ENCODE measurements around the gene GRAMD2B.
A peak's percentile ranks its signal among the peaks of the same experiment; 100 is the strongest.

The GRAMD2B gene

GRCh38 chr5:126488443-126489065 lies 65.3 kb downstream of the GRAMD2B start:
- Mint-ChIP-seq H3K9me3 (no peaks in the 10 kb centered on the region), H3K36me3 (ENCODE audit: low read depth) (peaks cover 27% of the 10 kb centered on the region), H3K27me3 (no peaks in the 10 kb centered on the region), H3K4me1 (no peaks in the 10 kb centered on the region), H3K4me3 (no peak overlapping the region), H3K27ac (no peak overlapping the region)
- no peak for ATAC-seq
- no peak for DNase-seq

GRCh38 chr5:126490167-126490940 lies 67.1 kb downstream of the GRAMD2B start:
- no peak for DNase-seq
- H3K36me3 Mint-ChIP-seq (ENCODE audit: low read depth): peaks cover 17% of the 10 kb centered on the region

GRCh38 chr5:126492939-126493338 lies 69.7 kb downstream of the GRAMD2B start:
- Mint-ChIP-seq H3K36me3 (ENCODE audit: low read depth) (peaks cover 7% of the 10 kb centered on the region), H3K4me1 (no peaks in the 10 kb centered on the region)

More at GRCh38 chr5:126490167-126490940, 67.1 kb downstream of the GRAMD2B start:
- no peaks in the 10 kb centered on the region for H3K9me3 Mint-ChIP-seq
- no peaks in the 10 kb centered on the region for H3K4me1 Mint-ChIP-seq
- no peak for ATAC-seq
- no peaks in the 10 kb centered on the region for H3K27me3 Mint-ChIP-seq
- no peak overlapping the region for H3K27ac Mint-ChIP-seq
- H3K4me3 Mint-ChIP-seq: no peak overlapping the region

GRCh38 chr5:126494393-126494792 lies 71.2 kb downstream of the GRAMD2B start:
- H3K9me3 Mint-ChIP-seq: no peaks in the 10 kb centered on the region
- H3K36me3 Mint-ChIP-seq (ENCODE audit: low read depth): peaks cover 6% of the 10 kb centered on the region
- no peaks in the 10 kb centered on the region for H3K27me3 Mint-ChIP-seq
- DNase-seq (no peak), ATAC-seq (no peak)
- H3K4me1 Mint-ChIP-seq: no peaks in the 10 kb centered on the region
- no peak overlapping the region for H3K27ac Mint-ChIP-seq
- H3K4me3 Mint-ChIP-seq: no peak overlapping the region

More at GRCh38 chr5:126492939-126493338, 69.7 kb downstream of the GRAMD2B start:
- no peak for DNase-seq
- Mint-ChIP-seq H3K4me3 (no peak overlapping the region), H3K27ac (no peak overlapping the region), H3K9me3 (no peaks in the 10 kb centered on the region), H3K27me3 (no peaks in the 10 kb centered on the region)
- ATAC-seq: no peak

- H3K27ac Mint-ChIP-seq: no peak overlapping the region
- DNase-seq (no peak), ATAC-seq (no peak)
- peaks cover 8% of the 10 kb centered on the region for H3K4me1 Mint-ChIP-seq
- no peaks in the 10 kb centered on the region for H3K27me3 Mint-ChIP-seq
- no peaks in the 10 kb centered on the region for H3K9me3 Mint-ChIP-seq
- no peaks in the 10 kb centered on the region for H3K36me3 Mint-ChIP-seq (ENCODE audit: low read depth)
- H3K4me3 Mint-ChIP-seq: no peak overlapping the region
Measured at GRCh38 chr5:126497506-126497905, 74.3 kb downstream of the GRAMD2B start.

GRCh38 chr5:126499278-126499677 lies 76.1 kb downstream of the GRAMD2B start:
- ATAC-seq (no peak), DNase-seq (no peak)
- Mint-ChIP-seq H3K9me3 (no peaks in the 10 kb centered on the region), H3K27me3 (no peaks in the 10 kb centered on the region), H3K36me3 (ENCODE audit: low read depth) (no peaks in the 10 kb centered on the region), H3K27ac (peak overlapping the region; percentile 34), H3K4me1 (peaks cover 13% of the 10 kb centered on the region), H3K4me3 (no peak overlapping the region)

GRCh38 chr5:126499853-126500342 lies 76.7 kb downstream of the GRAMD2B start:
- no peak for DNase-seq
- Mint-ChIP-seq H3K27ac (no peak overlapping the region), H3K4me3 (no peak overlapping the region), H3K9me3 (no peaks in the 10 kb centered on the region), H3K27me3 (no peaks in the 10 kb centered on the region), H3K4me1 (peaks cover 13% of the 10 kb centered on the region), H3K36me3 (ENCODE audit: low read depth) (no peaks in the 10 kb centered on the region)
- ATAC-seq: no peak

- ATAC-seq: no peak
- H3K36me3 Mint-ChIP-seq (ENCODE audit: low read depth): no peaks in the 10 kb centered on the region
- H3K4me3 Mint-ChIP-seq: no peak overlapping the region
- peaks cover 13% of the 10 kb centered on the region for H3K4me1 Mint-ChIP-seq
- H3K27me3 Mint-ChIP-seq: no peaks in the 10 kb centered on the region
- no peaks in the 10 kb centered on the region for H3K9me3 Mint-ChIP-seq
- no peak for DNase-seq
- H3K27ac Mint-ChIP-seq: no peak overlapping the region
Measured at GRCh38 chr5:126501448-126501847, 78.2 kb downstream of the GRAMD2B start.

GRCh38 chr5:126503602-126504104 lies 80.4 kb downstream of the GRAMD2B start:
- ATAC-seq (peak; percentile 34), DNase-seq (no peak)

GRCh38 chr5:126506079-126506478 lies 82.9 kb downstream of the GRAMD2B start:
- DNase-seq (no peak), ATAC-seq (no peak)
- Mint-ChIP-seq H3K4me1 (peaks cover 39% of the 10 kb centered on the region), H3K9me3 (peaks cover 3% of the 10 kb centered on the region), H3K27me3 (no peaks in the 10 kb centered on the region), H3K27ac (no peak overlapping the region), H3K4me3 (no peak overlapping the region), H3K36me3 (ENCODE audit: low read depth) (peaks cover 2% of the 10 kb centered on the region)

More at GRCh38 chr5:126503602-126504104, 80.4 kb downstream of the GRAMD2B start:
- Mint-ChIP-seq H3K4me3 (no peak overlapping the region), H3K4me1 (peaks cover 28% of the 10 kb centered on the region), H3K9me3 (peaks cover 3% of the 10 kb centered on the region), H3K27ac (no peak overlapping the region), H3K27me3 (no peaks in the 10 kb centered on the region), H3K36me3 (ENCODE audit: low read depth) (peaks cover 2% of the 10 kb centered on the region)

- H3K4me1 Mint-ChIP-seq: peaks cover 43% of the 10 kb centered on the region
- DNase-seq: peak; percentile 8
- no peaks in the 10 kb centered on the region for H3K27me3 Mint-ChIP-seq
- peak; percentile 7 for ATAC-seq
- H3K9me3 Mint-ChIP-seq: peaks cover 3% of the 10 kb centered on the region
- H3K4me3 Mint-ChIP-seq: peak overlapping the region; percentile 74
- peak overlapping the region; percentile 86 for H3K27ac Mint-ChIP-seq
- H3K36me3 Mint-ChIP-seq (ENCODE audit: low read depth): peaks cover 2% of the 10 kb centered on the region
Measured at GRCh38 chr5:126508251-126508961, 85.2 kb downstream of the GRAMD2B start.

GRCh38 chr5:126508962-126509279 lies 85.7 kb downstream of the GRAMD2B start:
- H3K27me3 Mint-ChIP-seq: no peaks in the 10 kb centered on the region
- H3K9me3 Mint-ChIP-seq: peaks cover 3% of the 10 kb centered on the region
- ATAC-seq (peak; percentile 77), DNase-seq (no peak)
- peaks cover 2% of the 10 kb centered on the region for H3K36me3 Mint-ChIP-seq (ENCODE audit: low read depth)
- H3K4me1 Mint-ChIP-seq: peaks cover 43% of the 10 kb centered on the region
- peak overlapping the region; percentile 86 for H3K27ac Mint-ChIP-seq
- H3K4me3 Mint-ChIP-seq: peak overlapping the region; percentile 74

- Mint-ChIP-seq H3K4me1 (peaks cover 43% of the 10 kb centered on the region), H3K27me3 (no peaks in the 10 kb centered on the region), H3K36me3 (ENCODE audit: low read depth) (peaks cover 2% of the 10 kb centered on the region), H3K4me3 (peak overlapping the region; percentile 74), H3K27ac (peak overlapping the region; percentile 86), H3K9me3 (peaks cover 3% of the 10 kb centered on the region)
- ATAC-seq (no peak), DNase-seq (no peak)
Measured at GRCh38 chr5:126509339-126509738, 86.1 kb downstream of the GRAMD2B start.

GRCh38 chr5:126511961-126512360 lies 88.8 kb downstream of the GRAMD2B start:
- Mint-ChIP-seq H3K4me3 (no peak overlapping the region), H3K9me3 (peaks cover 2% of the 10 kb centered on the region), H3K36me3 (ENCODE audit: low read depth) (peaks cover 2% of the 10 kb centered on the region), H3K27ac (no peak overlapping the region), H3K27me3 (no peaks in the 10 kb centered on the region), H3K4me1 (peaks cover 45% of the 10 kb centered on the region)
- DNase-seq (no peak), ATAC-seq (no peak)

Data from activated naive CD8-positive, alpha-beta T cell treated with anti-CD3 and anti-CD28 coated beads, Interleukin-2, amount 50 U/mL, for 24 hours (primary cell).